Panc1 (cell line): ENCODE results near the gene DTX3L. TPM values are rescaled to one million over a fixed set of nuclear protein-coding genes. Genes with fewer than 3 reads are reported as not detected.

Source experiments
- ATAC-seq: fragments of 200-7000 bp; cut with Tn5 transposase; 2 replicates; pipeline ENCODE4 v1.9.1; 2020; ENCODE audit warnings: mild to moderate bottlenecking, moderate library complexity
- BruUV-seq: library from RNA; stranded (reverse); fragments of 400-500 nt; replicated peaks from 2 replicates; lab custom pipeline; 2021; lab: Mats Ljungman, UMichigan
- CTCF ChIA-PET: fragments of 300-600 bp; sonication (Branson Sonifier 250); formaldehyde crosslinking; loops from one replicate; lab custom pipeline; 2022; ENCODE audit warnings: antibody characterized with exemption; lab: Charles Lee
- POLR2A ChIA-PET: fragments of 300-600 bp; sonication (Branson Sonifier 250); formaldehyde crosslinking; loops from one replicate; lab custom pipeline; 2022; ENCODE audit warnings: antibody characterized with exemption; lab: Charles Lee
- DNase-seq: peaks from one replicate; pipeline ENCODE4 v3.0.0-alpha.2; 2010; ENCODE audit warnings: low read depth, low spot score
- H3K27ac ChIP-seq: 2 replicates; pipeline ENCODE4 v1.5.1; 2011; ENCODE audit warnings: mild to moderate bottlenecking, low read length, inconsistent platforms
- H3K27me3 ChIP-seq: fragments of 200-500 bp; sonication (Bioruptor generic); 2 replicates; pipeline ENCODE4 v1.6.0; 2014; ENCODE audit warnings: low read length, inconsistent platforms; ENCODE audit not compliant: control insufficient read depth, insufficient read depth
- H3K36me3 ChIP-seq: fragments of 200-500 bp; sonication (Bioruptor generic); 2 replicates; pipeline ENCODE4 v1.5.1; 2014; ENCODE audit warnings: inconsistent platforms, mild to moderate bottlenecking, low read length, moderate library complexity; ENCODE audit not compliant: control insufficient read depth, insufficient read depth
- H3K4me1 ChIP-seq: 2 replicates; pipeline ENCODE4 v1.5.1; 2011; ENCODE audit warnings: inconsistent platforms, mild to moderate bottlenecking, low read length, moderate library complexity; ENCODE audit not compliant: control insufficient read depth, insufficient read depth
- H3K4me3 ChIP-seq, 2 experiments: 2 replicates each; pipeline ENCODE4 v1.5.1; 2011 to 2012; ENCODE audit warnings: low read depth in 2 of 2, low read length in 2 of 2, mild to moderate bottlenecking in 2 of 2, inconsistent platforms in 1 of 2, moderate library complexity in 1 of 2
- H3K9me3 ChIP-seq: fragments of 200-500 bp; sonication (Bioruptor generic); 2 replicates; pipeline ENCODE4 v1.5.1; 2014; ENCODE audit warnings: low read depth, mild to moderate bottlenecking, inconsistent platforms, low read length, moderate library complexity; ENCODE audit not compliant: control insufficient read depth, insufficient read depth
- CTCF ChIP-seq: fragments of 450-650 bp; IDR thresholded peaks from 2 replicates; pipeline ENCODE4 v1.5.1; 2017; ENCODE audit warnings: mild to moderate bottlenecking
- POLR2AphosphoS5 ChIP-seq: IDR thresholded peaks from 2 replicates; pipeline ENCODE4 v1.6.1; 2012; ENCODE audit warnings: mild to moderate bottlenecking, low read depth, low read length, moderate library complexity
- REST ChIP-seq, 2 experiments: IDR thresholded peaks; 2 replicates each; pipeline ENCODE4 v1.6.1; 2011 to 2012; ENCODE audit warnings: low read depth in 2 of 2, control low read depth in 1 of 2, low read length in 1 of 2, mild to moderate bottlenecking in 1 of 2, moderate library complexity in 1 of 2; ENCODE audit not compliant: insufficient read depth in 1 of 2
- SIN3A ChIP-seq: IDR thresholded peaks from 2 replicates; pipeline ENCODE4 v1.6.1; 2012; ENCODE audit warnings: low read depth, mild to moderate bottlenecking, low read length, moderate library complexity, borderline replicate concordance; ENCODE audit not compliant: insufficient read depth
- TCF7L2 ChIP-seq: IDR thresholded peaks from 2 replicates; pipeline ENCODE4 v1.6.1; 2011; ENCODE audit warnings: mild to moderate bottlenecking, low read depth, low read length, inconsistent platforms
- in situ Hi-C: cut with HindIII; loops from 2 replicates; pipeline ENCODE4 v1.10.0; 2016; ENCODE audit warnings: low sequenced_read_pairs, low pct_unique_long_range_greater_than_20kb
- intact Hi-C: fragments of 100-400 bp; cut with micrococcal nuclease; formaldehyde crosslinking; loops from one replicate; pipeline ENCODE4 v1.10.0; 2022; ENCODE audit not compliant: unreplicated experiment
- total RNA-seq: library from RNA; stranded (reverse); gene quantifications from one replicate; pipeline ENCODE4 v1.2.1, GENCODE V29; 2021; ENCODE audit not compliant: unreplicated experiment

The DTX3L gene
- total RNA-seq, 1 experiment from 2014 or later, result 32.3 TPM

- Histone ChIP-seq H3K27me3 (no peaks in the 10 kb centered on the region), H3K4me1 (no peaks in the 10 kb centered on the region), H3K4me3 (no peak overlapping the region), H3K9me3 (no peaks in the 10 kb centered on the region), H3K27ac (no peak overlapping the region), H3K36me3 (no peaks in the 10 kb centered on the region)
- no TSS peak for BruUV-seq
- in situ Hi-C loops (no loop called here), intact Hi-C loops (no loop called here)
- no peak for DNase-seq
- POLR2A ChIA-PET, result no interaction called here
- ATAC-seq, result no peak
- TF ChIP-seq CTCF (no peak), POLR2AphosphoS5 (no peak)
- CTCF ChIA-PET, result no interaction called here
These were observed 11.0 kb upstream of the DTX3L start for GRCh38 chr3:122553171-122553570.

DNA sequence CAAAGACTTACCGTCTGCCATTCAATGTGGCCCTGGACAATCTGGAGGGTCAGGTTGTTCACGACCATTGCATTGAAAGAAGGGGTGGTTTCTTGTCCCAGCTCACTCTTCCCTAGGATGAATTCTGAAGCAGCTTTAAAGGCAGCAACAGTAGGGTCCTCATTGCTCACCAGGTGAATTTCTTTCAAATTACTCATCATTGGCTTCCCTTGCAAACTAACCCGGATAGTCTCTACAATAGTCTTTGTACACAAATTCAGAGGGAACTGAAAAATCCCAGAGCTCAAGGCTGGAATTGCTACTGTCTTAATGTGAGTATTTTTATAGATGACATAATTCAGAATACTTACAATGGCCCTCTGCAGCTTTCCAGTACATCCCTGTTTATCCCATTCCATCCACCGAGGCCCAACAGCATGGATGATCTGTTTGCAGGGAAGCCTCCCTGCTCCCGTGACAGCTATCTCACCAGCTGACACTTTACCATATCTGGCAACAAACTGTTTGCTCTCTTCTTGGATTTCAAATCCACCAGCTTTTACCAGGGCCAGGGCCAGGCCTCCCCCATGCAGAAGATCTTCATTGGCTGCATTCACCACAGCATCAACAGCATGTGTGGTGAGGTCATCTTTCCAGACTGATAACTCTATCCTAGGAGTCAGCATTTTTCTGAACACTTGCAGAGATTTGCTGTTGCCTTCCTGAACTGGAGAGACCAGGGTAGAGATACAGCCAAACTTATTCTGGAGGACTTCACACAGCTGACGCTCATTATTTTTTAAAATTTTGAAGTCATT is 8.7 kb upstream of the DTX3L start:
- no peaks in the 10 kb centered on the region for H3K9me3 ChIP-seq
- H3K36me3 ChIP-seq, result no peaks in the 10 kb centered on the region
- DNase-seq (no peak), ATAC-seq (no peak)
- no TSS peak for BruUV-seq
- in situ Hi-C loops (no loop called here), intact Hi-C loops (no loop called here)
- no peak overlapping the region for H3K4me3 ChIP-seq
- TF ChIP-seq CTCF (no peak), REST (IDR thresholded peaks at IDR 0.05; ENCODE audit: insufficient read depth in 1 of 2, low read depth in 2 of 2, low read length in 1 of 2) (no peak), TCF7L2 (no peak), POLR2AphosphoS5 (no peak), SIN3A (no peak)
- CTCF ChIA-PET, result no interaction called here
- no peaks in the 10 kb centered on the region for H3K27me3 ChIP-seq
- no peaks in the 10 kb centered on the region for H3K4me1 ChIP-seq
- H3K27ac ChIP-seq, result no peak overlapping the region
- POLR2A ChIA-PET, result interaction anchor here (0.6 kb wide), 1 partner anchor 234 kb away, joined by 3 read pairs; no protein-coding TSS in a partner anchor
